Measurements from ENCODE around the gene TGFBR3. TPM values are rescaled to one million over a fixed set of nuclear protein-coding genes. Genes with fewer than 3 reads are reported as not detected.

The TGFBR3 gene
- total and polyA plus RNA-seq, 2 of the 8 experiments (the other 6 are each of a cell fraction or from before 2014, with no cell fraction given) = 2.0 to 6.1 TPM

- Histone ChIP-seq H3K4me2 (ENCODE audit: insufficient read depth in 1 of 2, low read depth in 2 of 2, low read length in 2 of 2) (no peak overlapping the region), H3K4me3 (ENCODE audit: extremely low read depth in 1 of 4, insufficient read depth in 2 of 4, low read depth in 3 of 4, low read length in 4 of 4) (no peak overlapping the region), H4K91ac (replicated peaks; ENCODE audit: insufficient read length, low read length) (no peak overlapping the region), H3K79me1 (ENCODE audit: low read depth, low read length) (no peaks in the 10 kb centered on the region), H3K18ac (ENCODE audit: extremely low read depth, low read length) (no peak overlapping the region), H2BK120ac (replicated peaks; ENCODE audit: low read depth, low read length) (no peak overlapping the region), H2AK5ac (ENCODE audit: low read depth, low read length) (no peak overlapping the region), H2AFZ (ENCODE audit: low read length) (no peak overlapping the region), H3K4me1 (replicated peaks in 1 of 4; ENCODE audit: control insufficient read depth in 3 of 4, insufficient read depth in 4 of 4, low read length in 3 of 4) (peaks cover 0 to 9% (median 4%) of the 10 kb centered on the region in 4 experiments; a peak in 5 of 7 replicates), H3K36me3 (ENCODE audit: control insufficient read depth in 2 of 4, insufficient read depth in 4 of 4, low read length in 3 of 4) (no peaks in the 10 kb centered on the region), H4K8ac (ENCODE audit: extremely low read depth, insufficient read depth, low read length) (no peak overlapping the region), H4K20me1 (replicated peaks in 1 of 2; ENCODE audit: control insufficient read depth in 1 of 2, insufficient read depth in 2 of 2, low read length in 2 of 2) (no peaks in the 10 kb centered on the region), H3K9me3 (ENCODE audit: insufficient read depth in 2 of 2, low read depth in 1 of 2, low read length in 1 of 2) (no peaks in the 10 kb centered on the region), H3K9ac (replicated peaks in 1 of 4; ENCODE audit: extremely low read depth in 1 of 4, low read depth in 3 of 4, low read length in 3 of 4) (no peak overlapping the region), H3K14ac (ENCODE audit: insufficient read length) (no peak overlapping the region), H2BK5ac (ENCODE audit: low read depth, low read length) (no peak overlapping the region), H4K5ac (ENCODE audit: insufficient read length, low read depth, low read length) (no peak overlapping the region), H3K27ac (ENCODE audit: low read depth, low read length) (no peak overlapping the region), H2BK12ac (ENCODE audit: low read depth, low read length) (no peak overlapping the region), H3K23me2 (ENCODE audit: low read depth, low read length) (no peaks in the 10 kb centered on the region), H3K27me3 (replicated peaks in 1 of 4; ENCODE audit: control insufficient read depth in 3 of 4, extremely low read depth in 1 of 4, insufficient read depth in 3 of 4, low read length in 3 of 4) (no peaks in the 10 kb centered on the region), H3K56ac (replicated peaks; ENCODE audit: insufficient read length, low read depth, low read length) (no peak overlapping the region), H3K79me2 (ENCODE audit: control insufficient read depth in 1 of 2, insufficient read depth in 2 of 2, low read length in 2 of 2) (no peaks in the 10 kb centered on the region), H2BK20ac (ENCODE audit: low read length) (no peak overlapping the region), H3K23ac (ENCODE audit: insufficient read length) (no peak overlapping the region), H3K4ac (replicated peaks; ENCODE audit: insufficient read length, low read depth, low read length) (no peak overlapping the region), H2BK15ac (ENCODE audit: low read length) (no peak overlapping the region)
- ChIA-PET POLR2A (ENCODE audit: partially characterized antibody) (no interaction called here), CTCF (ENCODE audit: partially characterized antibody) (interaction anchor here (0.6 kb wide), 1 partner anchor 303 kb away, joined by 4 read pairs; no protein-coding TSS in a partner anchor)
- DNase-seq (ENCODE audit: low read depth in 1 of 2, low spot score in 2 of 2) (no peak), FAIRE-seq (no peak)
- 82% methylated on average over 4 of the region's 4 CpGs; no CpG with 5 or more reads in 1 of the 2 experiments for WGBS, 2 experiments (ENCODE audit: extremely low coverage in 1 of 2, insufficient coverage in 1 of 2, insufficient read length in 1 of 2, insufficient replicate concordance in 2 of 2, low coverage in 1 of 2, low lambda C conversion rate in 2 of 2, missing lambda C conversion rate in 1 of 2)
- TF ChIP-seq SIX5 (IDR thresholded peaks at IDR 0.05; ENCODE audit: low read depth, low read length) = no peak
- TF ChIP-seq CREB1 (IDR thresholded peaks at IDR 0.05) = no peak
- TF ChIP-seq PHF8 (conservative IDR thresholded peaks at IDR 0.05; ENCODE audit: low read depth, low read length) = no peak
- TF ChIP-seq RNF2 (IDR thresholded peaks at IDR 0.05; ENCODE audit: borderline replicate concordance, low read depth, low read length, missing control alignments, poor library complexity, severe bottlenecking) = no peak
- TF ChIP-seq CTBP2 (IDR thresholded peaks at IDR 0.05; ENCODE audit: borderline replicate concordance, insufficient read depth, insufficient read length, low read length) = no peak
- no peak for TF ChIP-seq NANOG (IDR thresholded peaks at IDR 0.05; ENCODE audit: insufficient read depth, low read depth, low read length, poor library complexity, severe bottlenecking)
- TF ChIP-seq FOSL1 (IDR thresholded peaks at IDR 0.05; ENCODE audit: insufficient read depth, low read depth, low read length) = no peak
- no peak for TF ChIP-seq CHD1 (IDR thresholded peaks at IDR 0.05; ENCODE audit: low read depth, low read length)
- no peak for TF ChIP-seq CBX5 (IDR thresholded peaks at IDR 0.05; ENCODE audit: low read depth, low read length)
- no peak for TF ChIP-seq EP300 (IDR thresholded peaks at IDR 0.05; ENCODE audit: borderline replicate concordance in 1 of 2, low read depth in 2 of 2, low read length in 2 of 2)
- no peak for TF ChIP-seq BRCA1 (IDR thresholded peaks at IDR 0.05; ENCODE audit: low read depth, low read length)
- no peak for TF ChIP-seq JUN (IDR thresholded peaks at IDR 0.05; ENCODE audit: low read depth, low read length)
- no peak for TF ChIP-seq ZNF274 (IDR thresholded peaks at IDR 0.05; ENCODE audit: borderline replicate concordance, extremely low read depth, low read length)
- no peak for TF ChIP-seq POU5F1 (IDR thresholded peaks at IDR 0.05; ENCODE audit: low read depth, low read length)
Measured at GRCh38 chr1:91703095-91703494, 182.9 kb downstream of the TGFBR3 start.

Measured in H1 (cell line).